CD4-positive, alpha-beta T cell treated with Interleukin-17A for 1 hour (primary cell): Measurements from ENCODE around the gene ZFP36.

Experiments
- DNase-seq: peaks from one replicate; pipeline ENCODE4 v3.0.0-alpha.2; 2020

Gene ZFP36

GRCh38 chr19:39420769-39421168 lies 14.1 kb downstream of the ZFP36 start:
- no peak for DNase-seq

DNA sequence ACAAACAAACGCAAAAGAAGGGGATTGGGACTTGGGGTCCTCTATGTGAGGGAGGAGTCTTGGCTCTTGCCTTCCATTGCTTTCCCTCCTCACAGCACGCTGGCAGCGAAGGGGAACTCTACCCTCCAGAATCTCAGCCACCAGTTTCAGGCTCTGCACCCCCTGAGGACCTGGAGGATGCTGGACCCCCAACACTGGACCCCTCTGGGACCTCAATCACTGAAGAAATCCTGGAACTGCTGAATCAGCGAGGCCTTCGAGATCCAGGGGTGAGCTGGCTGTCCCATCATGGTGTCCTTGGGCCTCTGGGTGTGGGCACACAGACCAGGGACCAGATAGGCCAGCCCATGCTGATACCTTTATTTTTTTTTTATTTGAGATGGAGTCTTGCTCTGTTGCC lies 15.4 kb downstream of the ZFP36 start:
- DNase-seq, result no peak

DNA sequence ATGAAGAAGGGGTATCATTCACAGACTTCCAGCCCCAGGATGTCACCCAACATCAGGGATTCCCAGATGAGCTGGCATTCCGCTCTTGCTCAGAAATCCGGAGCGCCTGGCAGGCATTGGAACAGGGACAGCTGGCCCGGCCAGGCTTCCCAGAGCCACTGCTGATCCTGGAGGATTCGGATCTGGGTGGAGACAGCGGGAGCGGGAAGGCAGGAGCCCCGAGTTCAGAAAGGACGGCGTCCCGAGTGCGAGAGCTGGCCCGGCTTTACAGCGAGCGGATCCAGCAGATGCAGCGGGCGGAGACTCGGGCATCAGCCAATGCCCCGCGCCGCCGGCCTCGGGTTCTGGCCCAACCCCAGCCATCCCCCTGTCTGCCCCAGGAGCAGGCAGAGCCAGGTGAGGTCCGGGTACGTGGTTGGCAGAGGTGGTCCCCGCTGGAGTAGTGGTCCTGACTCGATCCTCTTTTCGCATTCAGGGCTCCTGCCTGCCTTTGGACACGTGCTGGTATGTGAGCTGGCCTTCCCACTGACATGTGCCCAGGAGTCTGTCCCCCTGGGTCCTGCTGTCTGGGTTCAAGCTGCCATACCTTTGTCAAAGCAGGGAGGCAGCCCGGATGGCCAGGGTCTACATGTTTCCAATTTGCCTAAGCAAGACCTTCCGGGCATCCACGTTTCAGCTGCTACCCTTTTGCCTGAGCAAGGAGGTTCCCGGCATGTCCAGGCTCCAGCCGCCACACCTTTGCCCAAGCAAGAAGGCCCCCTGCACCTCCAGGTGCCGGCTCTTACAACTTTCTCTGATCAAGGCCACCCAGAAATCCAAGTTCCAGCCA lies 16.8 kb downstream of the ZFP36 start:
- DNase-seq, result no peak

DNA sequence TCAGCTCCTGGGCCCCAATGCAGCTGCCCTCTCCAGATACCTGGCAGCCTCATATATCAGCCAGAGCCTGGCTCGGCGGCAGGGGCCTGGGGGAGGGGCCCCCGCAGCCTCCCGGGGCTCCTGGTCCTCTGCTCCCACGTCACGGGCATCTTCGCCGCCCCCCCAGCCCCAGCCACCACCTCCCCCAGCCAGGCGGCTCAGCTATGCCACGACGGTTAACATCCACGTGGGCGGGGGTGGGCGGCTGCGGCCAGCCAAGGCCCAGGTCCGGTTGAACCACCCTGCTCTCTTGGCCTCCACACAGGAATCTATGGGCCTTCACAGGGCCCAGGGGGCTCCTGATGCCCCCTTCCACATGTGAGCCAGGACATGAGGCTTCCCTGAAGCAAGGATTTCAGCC lies 18.3 kb downstream of the ZFP36 start:
- no peak for DNase-seq

GRCh38 chr19:39425744-39426143 lies 19.1 kb downstream of the ZFP36 start:
- DNase-seq, result no peak

DNA sequence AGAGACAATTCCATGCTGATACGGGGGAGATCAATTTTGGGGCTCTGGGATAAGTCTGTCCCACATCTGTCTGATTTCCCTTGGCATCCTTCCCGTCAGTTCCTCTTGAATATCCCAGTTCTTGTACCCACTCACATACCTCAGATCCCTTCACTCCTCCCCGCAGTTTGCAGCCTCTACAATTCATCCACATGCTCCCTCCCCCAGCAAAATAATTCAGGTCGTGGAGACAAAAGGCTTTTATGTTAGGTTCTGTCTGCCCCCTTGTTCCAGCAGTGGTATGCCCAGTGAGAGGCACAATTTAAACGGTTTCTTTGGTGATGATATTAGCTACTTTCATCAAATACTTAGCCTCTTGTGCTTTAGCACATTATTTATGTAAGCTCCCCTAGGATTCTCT lies 19.5 kb downstream of the ZFP36 start:
- DNase-seq, result no peak

DNA sequence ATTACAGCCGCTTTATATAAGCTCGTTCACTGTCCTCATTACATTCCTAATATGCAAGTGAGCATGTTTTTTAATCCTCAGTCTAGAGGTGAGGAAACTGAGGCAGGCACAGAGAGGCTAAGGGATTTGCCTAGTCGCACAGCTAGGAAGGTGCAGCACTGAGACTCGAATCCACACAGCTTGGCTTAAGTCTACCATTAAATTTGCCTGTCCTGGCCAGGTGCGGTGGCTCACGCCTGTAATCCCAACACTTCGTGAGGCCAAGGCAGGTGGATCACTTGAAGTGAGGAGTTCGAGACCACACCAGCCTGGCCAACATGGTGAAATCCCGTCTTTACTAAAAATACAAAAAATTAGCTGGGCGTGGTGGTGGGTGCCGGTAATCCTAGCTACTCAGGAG lies 21.1 kb downstream of the ZFP36 start:
- no peak for DNase-seq

- DNase-seq, result no peak
Measured at GRCh38 chr19:39428283-39429112, 21.9 kb downstream of the ZFP36 start.

- peak; percentile 88 for DNase-seq
Measured at GRCh38 chr19:39430675-39431593, 24.3 kb downstream of the ZFP36 start.

DNA sequence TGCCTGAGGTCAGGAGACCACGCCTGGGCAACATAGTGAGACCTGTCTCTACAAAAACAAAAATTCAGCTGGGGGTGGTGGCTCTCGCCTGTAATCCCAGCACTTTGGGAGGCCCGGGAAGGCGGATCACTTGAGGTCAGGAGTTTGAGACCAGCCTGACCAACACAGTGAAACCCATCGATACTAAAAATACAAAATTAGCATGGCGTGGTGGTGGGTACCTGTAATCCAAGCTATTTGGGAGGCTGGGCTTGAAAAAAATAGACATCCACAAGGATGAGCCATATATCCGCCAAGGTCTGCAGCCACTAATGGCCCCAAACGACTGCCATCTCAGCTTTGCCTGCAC lies 26.0 kb downstream of the ZFP36 start:
- DNase-seq, result no peak

DNA sequence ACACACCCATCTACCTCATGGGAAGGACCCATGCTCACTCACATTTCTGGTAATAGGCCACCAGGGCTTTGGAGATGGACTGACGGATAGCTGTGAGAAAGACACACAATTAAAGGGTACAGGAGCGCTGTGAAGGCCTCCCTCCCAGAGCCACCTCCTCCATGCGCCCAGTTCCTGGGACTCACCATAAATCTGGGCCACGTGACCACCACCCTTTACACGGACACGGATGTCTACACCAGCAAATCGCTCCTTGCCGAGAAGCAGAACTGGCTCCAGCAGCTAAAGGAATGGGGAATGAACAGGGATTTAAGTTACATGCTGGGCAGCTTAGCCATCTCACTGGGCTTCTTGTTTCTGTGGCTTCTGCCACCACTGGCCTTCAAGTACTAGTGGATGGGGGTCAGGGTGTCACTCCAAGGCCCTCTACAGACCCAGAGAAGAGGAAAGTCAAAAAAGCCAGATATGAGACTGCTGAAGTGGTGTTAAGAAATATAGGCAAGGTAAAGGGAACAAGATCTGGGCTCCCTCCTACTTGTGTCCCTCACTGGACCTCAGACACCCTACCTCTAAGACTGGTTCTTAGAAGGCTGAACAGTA lies 26.9 kb downstream of the ZFP36 start:
- no peak for DNase-seq

DNA sequence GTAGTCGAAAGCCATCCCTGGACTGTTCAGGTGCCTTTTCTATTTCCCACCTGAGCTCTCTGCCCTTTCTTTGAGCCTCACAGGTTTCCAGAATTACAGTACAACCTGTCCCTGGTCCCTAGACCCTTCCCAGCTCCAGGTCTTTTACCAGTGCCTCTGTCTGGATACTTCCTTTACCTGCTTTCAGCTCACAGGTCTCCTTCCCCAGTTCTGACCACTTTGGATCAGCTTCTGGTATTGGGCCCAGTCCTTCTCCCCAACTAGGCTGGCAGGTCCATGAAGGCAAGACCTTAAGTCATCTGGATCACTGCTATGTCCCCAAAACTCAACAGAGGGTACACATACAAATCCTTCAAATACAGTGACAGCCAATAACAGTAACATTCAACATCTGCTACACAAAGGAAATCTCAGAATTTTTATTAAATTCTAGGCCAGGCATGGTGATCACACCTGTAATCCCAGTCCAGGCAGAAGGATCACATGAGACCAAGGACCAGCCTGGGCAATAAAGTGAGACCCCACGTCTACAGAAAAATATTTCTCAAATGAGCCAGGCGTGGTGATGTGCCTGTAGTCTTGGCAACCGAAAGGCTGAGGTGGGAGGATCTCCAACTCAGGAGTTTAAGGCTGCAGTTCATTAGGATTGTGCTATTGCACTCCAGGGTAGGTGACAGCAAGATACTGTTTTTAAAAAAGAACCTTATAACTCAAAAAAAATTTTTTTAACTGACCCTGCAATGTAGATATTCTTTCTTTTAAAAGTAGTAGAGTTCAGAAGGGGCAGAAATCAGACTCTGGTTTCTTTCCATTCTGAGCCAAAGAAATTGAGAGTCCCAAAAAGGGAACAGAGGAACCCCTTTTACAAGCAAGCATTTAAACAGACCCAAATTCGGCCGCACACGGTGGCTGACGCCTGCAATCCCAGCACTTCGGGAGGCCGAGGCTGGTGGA lies 27.8 kb downstream of the ZFP36 start:
- no peak for DNase-seq

DNA sequence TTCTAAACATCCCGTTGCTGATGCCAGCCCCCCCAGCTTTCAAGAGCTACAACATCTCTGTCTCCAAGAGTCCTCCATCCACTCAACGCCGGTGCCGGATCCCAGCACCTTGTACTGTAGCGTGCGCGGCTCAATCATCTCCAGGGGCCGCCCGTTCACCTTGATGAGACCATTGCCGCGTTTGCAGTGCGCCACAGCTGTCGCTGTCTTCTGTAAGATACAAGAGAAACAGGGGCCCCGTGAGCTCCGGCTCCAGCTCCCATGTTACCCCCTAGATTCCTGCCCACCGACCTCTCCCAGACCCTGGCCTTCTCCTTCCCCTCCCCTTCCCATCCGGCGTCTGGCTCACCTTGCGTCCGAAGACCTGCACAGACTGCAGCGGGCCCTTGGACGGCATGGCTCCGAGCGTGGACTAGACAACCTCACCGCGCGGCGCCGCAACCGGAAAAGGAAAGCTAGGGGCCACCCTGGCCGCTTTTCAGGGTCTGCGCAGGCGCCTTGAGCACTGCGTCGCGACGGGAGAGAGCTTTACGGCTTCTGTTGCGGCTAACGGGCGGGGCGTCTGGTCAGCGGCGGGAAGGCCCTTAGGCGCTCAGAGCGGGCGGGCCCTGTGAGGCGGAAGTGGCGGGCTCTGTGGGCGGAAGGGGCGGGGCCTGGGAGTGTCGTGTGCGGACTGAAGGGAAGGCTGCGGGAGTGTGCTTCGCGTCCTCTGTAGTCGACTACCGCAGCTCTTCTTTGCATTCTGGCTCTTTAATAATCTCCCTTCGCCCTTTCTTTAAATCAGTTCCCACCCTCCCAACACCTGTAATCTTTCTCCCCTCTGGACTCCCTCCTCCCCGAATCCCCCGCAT lies 29.1 kb downstream of the ZFP36 start, which contains the start of gene RPS16:
Gene RPS16 (minus strand): TSS at position 451 of the 851 bp plus-strand sequence. CDS start 54 bp downstream, at position 397.
- peak; percentile 99 for DNase-seq

DNA sequence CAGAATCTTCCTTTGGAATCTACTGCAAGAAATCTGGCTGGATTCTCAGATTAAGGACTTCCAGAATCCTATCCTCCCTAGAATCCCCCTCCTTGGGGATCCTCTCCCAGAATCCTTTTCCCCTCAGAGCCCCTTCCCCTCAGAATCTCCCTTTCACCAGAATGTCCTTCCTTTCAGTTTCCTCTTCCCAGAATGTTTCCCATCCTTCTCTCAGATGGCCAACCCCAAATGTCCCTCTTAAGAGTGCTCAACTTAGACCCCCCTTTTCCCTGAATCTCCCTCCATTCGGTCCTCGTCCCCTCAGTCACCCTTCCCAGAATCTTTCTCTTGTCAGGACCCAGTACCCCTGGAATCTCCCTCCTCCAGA lies 29.7 kb downstream of the ZFP36 start:
- no peak for DNase-seq

- no peak for DNase-seq
Measured at GRCh38 chr19:39438270-39438934, 31.8 kb downstream of the ZFP36 start.

DNA sequence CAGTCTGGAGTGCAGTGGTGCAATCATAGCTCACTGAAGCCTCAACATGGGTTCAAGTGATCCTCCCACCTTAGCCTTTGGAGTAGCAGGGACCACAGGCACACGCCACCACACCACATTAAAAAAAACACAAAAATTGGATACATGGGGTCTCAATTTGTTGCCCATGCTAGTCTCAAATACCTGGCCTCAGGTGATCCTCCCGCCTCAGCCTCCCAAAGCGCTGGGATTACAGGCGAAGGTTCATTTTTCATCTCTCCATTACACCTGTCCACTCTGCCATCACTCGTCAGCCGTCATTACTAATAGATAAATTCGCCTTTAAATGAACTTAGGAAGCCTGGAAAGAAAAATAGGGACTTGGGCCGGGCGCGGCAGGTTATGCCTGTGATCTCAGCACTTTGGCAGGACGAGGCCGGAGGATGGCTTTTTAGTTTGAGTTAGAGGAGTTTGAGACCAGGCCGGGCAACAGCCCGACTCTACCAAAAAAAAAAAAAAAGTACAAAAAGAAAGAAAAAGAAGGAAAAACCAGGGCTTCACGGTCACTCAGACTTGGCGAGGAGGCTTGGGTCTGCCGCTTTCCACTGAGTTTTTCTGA lies 38.0 kb downstream of the ZFP36 start:
- no peak for DNase-seq

DNA sequence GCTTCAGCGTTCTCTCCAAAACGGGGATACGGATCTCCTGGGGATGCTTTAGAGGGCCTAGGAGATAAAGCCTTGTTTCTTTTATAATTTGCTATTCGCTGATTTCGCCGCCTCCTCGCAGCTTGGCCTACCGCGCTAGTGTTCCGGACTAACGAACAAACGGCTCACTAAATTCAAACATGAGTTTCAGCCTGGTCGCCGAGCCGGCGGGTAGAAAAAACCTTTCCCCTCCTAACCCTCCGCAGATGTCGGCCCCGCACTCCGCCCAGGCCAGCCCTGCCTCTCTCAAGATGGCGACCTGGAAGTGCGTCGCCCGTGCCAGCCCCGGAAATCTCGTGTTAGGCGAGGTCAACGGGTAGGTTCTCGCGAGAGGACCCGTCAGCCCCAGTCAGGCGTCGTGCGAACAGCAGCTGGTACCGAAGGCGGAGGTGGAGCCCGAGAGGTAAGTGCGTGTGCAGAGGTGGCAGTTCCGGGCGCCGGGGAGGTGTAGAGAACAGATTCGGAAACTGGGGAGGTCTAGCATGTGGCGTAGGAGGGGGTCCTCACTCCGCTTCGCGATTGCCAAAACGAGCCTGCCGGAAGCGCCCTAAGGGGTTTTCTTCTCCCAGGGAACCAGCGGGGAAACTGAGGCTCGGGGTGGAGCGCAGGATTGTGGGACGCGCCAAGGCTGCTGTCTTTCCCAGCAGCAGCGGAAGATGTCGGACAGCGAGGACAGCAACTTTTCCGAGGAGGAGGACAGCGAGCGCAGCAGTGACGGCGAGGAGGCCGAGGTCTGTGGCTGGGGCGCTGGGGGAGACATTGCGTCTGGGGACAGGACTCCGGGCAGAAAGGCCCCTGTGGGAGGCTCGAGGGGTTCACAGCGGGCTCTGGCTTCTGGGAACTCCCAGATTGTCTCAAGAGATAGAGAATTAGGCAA lies 38.8 kb downstream of the ZFP36 start, which contains the start of gene SUPT5H:
Gene SUPT5H (plus strand): TSS at position 387 of the 916 bp plus-strand sequence. CDS start 309 bp downstream, at position 696.
- peak; percentile 99 for DNase-seq
